H9 (cell line): ENCODE measurements around the gene HIPK4. TPM values are rescaled to one million over a fixed set of nuclear protein-coding genes. Genes with fewer than 3 reads are reported as not detected.

ENCODE experiments used
- DNase-seq: peaks from one replicate; pipeline ENCODE4 v3.0.0-alpha.2; 2017
- H2AFZ ChIP-seq: one replicate; pipeline ENCODE4 v1.6.1; 2013; ENCODE audit warnings: mild to moderate bottlenecking, low read length, control low read depth, moderate library complexity
- H2AK5ac ChIP-seq: 2 replicates; pipeline ENCODE4 v1.6.1; 2013; ENCODE audit warnings: low read length, control low read depth, mixed read lengths; ENCODE audit not compliant: insufficient read length
- H2BK120ac ChIP-seq: one replicate; pipeline ENCODE4 v1.6.1; 2013; ENCODE audit warnings: low read depth, mild to moderate bottlenecking, low read length, control low read depth, inconsistent platforms; ENCODE audit not compliant: poor library complexity, severe bottlenecking
- H2BK12ac ChIP-seq: 2 replicates; pipeline ENCODE4 v1.6.1; 2013; ENCODE audit warnings: low read length, control low read depth, mixed read lengths, low read depth; ENCODE audit not compliant: insufficient read length
- H2BK15ac ChIP-seq: 2 replicates; pipeline ENCODE4 v1.6.1; 2013; ENCODE audit warnings: low read depth, low read length, control low read depth
- H2BK20ac ChIP-seq: one replicate; pipeline ENCODE4 v1.6.1; 2013; ENCODE audit warnings: low read depth, mild to moderate bottlenecking, low read length, control low read depth, inconsistent platforms; ENCODE audit not compliant: poor library complexity, severe bottlenecking
- H2BK5ac ChIP-seq: 2 replicates; pipeline ENCODE4 v1.6.1; 2013; ENCODE audit warnings: low read length, control low read depth, mixed read lengths; ENCODE audit not compliant: insufficient read length
- H3K14ac ChIP-seq: 2 replicates; pipeline ENCODE4 v1.6.1; 2013; ENCODE audit warnings: low read length, control low read depth; ENCODE audit not compliant: insufficient read depth
- H3K18ac ChIP-seq: 2 replicates; pipeline ENCODE4 v1.6.1; 2013; ENCODE audit warnings: low read depth, mild to moderate bottlenecking, mixed read lengths, low read length, control low read depth; ENCODE audit not compliant: insufficient read length
- H3K23ac ChIP-seq: 2 replicates; pipeline ENCODE4 v1.6.1; 2013; ENCODE audit warnings: low read length, control low read depth, mixed read lengths, low read depth; ENCODE audit not compliant: insufficient read length
- H3K23me2 ChIP-seq: 2 replicates; pipeline ENCODE4 v1.6.1; 2013; ENCODE audit warnings: low read depth, mild to moderate bottlenecking, mixed read lengths, low read length, control low read depth; ENCODE audit not compliant: insufficient read length, poor library complexity, severe bottlenecking
- H3K27ac ChIP-seq: 2 replicates; pipeline ENCODE4 v1.5.1; 2013; ENCODE audit warnings: low read length, control low read depth, mixed read lengths, low read depth; ENCODE audit not compliant: insufficient read length
- H3K27me3 ChIP-seq: 2 replicates; pipeline ENCODE4 v1.6.1; 2013; ENCODE audit warnings: low read length, control low read depth, inconsistent platforms; ENCODE audit not compliant: insufficient read depth
- H3K4ac ChIP-seq: 2 replicates; pipeline ENCODE4 v1.6.1; 2013; ENCODE audit warnings: low read depth, mild to moderate bottlenecking, control low read depth, inconsistent platforms, low read length, moderate library complexity
- H3K4me1 ChIP-seq: 2 replicates; pipeline ENCODE4 v1.6.1; 2013; ENCODE audit warnings: low read length, control low read depth, inconsistent platforms; ENCODE audit not compliant: insufficient read depth
- H3K4me2 ChIP-seq: 2 replicates; pipeline ENCODE4 v1.6.1; 2013; ENCODE audit warnings: low read length, control low read depth, mixed read lengths; ENCODE audit not compliant: insufficient read length, insufficient read depth
- H3K56ac ChIP-seq: 2 replicates; pipeline ENCODE4 v1.6.1; 2013; ENCODE audit warnings: low read depth, mild to moderate bottlenecking, mixed read lengths, low read length, control low read depth; ENCODE audit not compliant: insufficient read length
- H3K79me1 ChIP-seq: 2 replicates; pipeline ENCODE4 v1.6.1; 2013; ENCODE audit warnings: low read depth, mild to moderate bottlenecking, moderate library complexity, low read length, control low read depth, inconsistent platforms; ENCODE audit not compliant: insufficient read depth, poor library complexity, severe bottlenecking
- H3K79me2 ChIP-seq: 2 replicates; pipeline ENCODE4 v1.6.1; 2013; ENCODE audit warnings: low read length, control low read depth, inconsistent platforms; ENCODE audit not compliant: insufficient read depth
- H3K9ac ChIP-seq: 2 replicates; pipeline ENCODE4 v1.6.1; 2013; ENCODE audit warnings: low read length, control low read depth, mixed read lengths; ENCODE audit not compliant: insufficient read length; ENCODE audit errors: extremely low read depth
- H3K9me3 ChIP-seq: one replicate; pipeline ENCODE4 v1.6.1; 2013; ENCODE audit warnings: low read depth, low read length, inconsistent platforms; ENCODE audit not compliant: control insufficient read depth
- H3T11ph ChIP-seq: one replicate; pipeline ENCODE4 v1.6.1; 2013; ENCODE audit warnings: mild to moderate bottlenecking, low read length, control low read depth, inconsistent platforms
- H4K20me1 ChIP-seq: one replicate; pipeline ENCODE4 v1.6.1; 2013; ENCODE audit not compliant: control insufficient read depth, insufficient read length, insufficient read depth
- H4K5ac ChIP-seq: 2 replicates; pipeline ENCODE4 v1.6.1; 2013; ENCODE audit warnings: low read depth, mild to moderate bottlenecking, mixed read lengths, low read length, control low read depth; ENCODE audit not compliant: insufficient read length
- H4K8ac ChIP-seq: replicated peaks from 2 replicates; pipeline ENCODE4 v1.6.1; 2013; ENCODE audit warnings: low read length, control low read depth, mixed read lengths, low read depth; ENCODE audit not compliant: insufficient read length
- H4K91ac ChIP-seq: 2 replicates; pipeline ENCODE4 v1.6.1; 2013; ENCODE audit warnings: low read depth, mild to moderate bottlenecking, moderate library complexity, mixed read lengths, low read length, control low read depth; ENCODE audit not compliant: insufficient read length
- H3K27ac Mint-ChIP-seq, 3 experiments: 2 replicates in 2 of 3; 3 replicates in 1 of 3; pipeline ENCODE4 v1.8.0; 2020 to 2021; ENCODE audit warnings: mixed read lengths in 3 of 3, mild to moderate bottlenecking in 1 of 3, moderate library complexity in 1 of 3
- H3K27me3 Mint-ChIP-seq: 2 replicates; pipeline ENCODE4 v1.8.0; 2021; ENCODE audit warnings: low read depth, mild to moderate bottlenecking, moderate library complexity, mixed read lengths
- H3K36me3 Mint-ChIP-seq, 3 experiments: 2 replicates in 2 of 3; 3 replicates in 1 of 3; pipeline ENCODE4 v1.8.0; 2020 to 2021; ENCODE audit warnings: low read depth in 3 of 3, mixed read lengths in 3 of 3; ENCODE audit not compliant: insufficient read depth in 1 of 3
- H3K4me1 Mint-ChIP-seq, 2 experiments: 2 replicates each; pipeline ENCODE4 v1.8.0; 2020; ENCODE audit warnings: mixed read lengths in 2 of 2
- H3K4me3 Mint-ChIP-seq, 2 experiments: 2 replicates in 1 of 2; 3 replicates in 1 of 2; pipeline ENCODE4 v1.8.0; 2020 to 2021; ENCODE audit warnings: mild to moderate bottlenecking in 2 of 2, mixed read lengths in 2 of 2, moderate library complexity in 1 of 2
- H3K9me3 Mint-ChIP-seq, 2 experiments: 2 replicates in 1 of 2; 3 replicates in 1 of 2; pipeline ENCODE4 v1.8.0; 2020; ENCODE audit warnings: mild to moderate bottlenecking in 2 of 2, mixed read lengths in 2 of 2, moderate library complexity in 1 of 2
- WGBS: extraction: QIAGEN DNeasy Blood & Tissue Kit; methylation state at CpG from one replicate; pipeline ENCODE4 v1.1.7; 2013; ENCODE audit warnings: missing lambda C conversion rate, low lambda C conversion rate, mixed read lengths; ENCODE audit not compliant: insufficient read length; ENCODE audit errors: extremely low coverage; 5-methylcytosine and 5-hydroxymethylcytosine counted together
- total RNA-seq: library from RNA; stranded (reverse); gene quantifications from 2 replicates; pipeline ENCODE4 v1.2.1, GENCODE V29; 2021
- TF ChIP-seq, protein P1 (sequence below): fragments of 200-600 bp; sonication (generic); conservative IDR thresholded peaks from 3 replicates; pipeline ENCODE4 v1.8.0; 2021; ENCODE audit warnings: antibody characterized with exemption, mild to moderate bottlenecking

HIPK4 gene
- total RNA-seq, 1 experiment from 2014 or later, result 0.15 TPM

GRCh38 chr19:40365010-40365409, 25.0 kb downstream of the HIPK4 start:
- no CpG with 5 or more reads among the region's 3 CpGs for WGBS
- H3K27ac Mint-ChIP-seq, result peak overlapping the region in 1 of 3 experiments; percentile 56; a peak in 3 of 7 replicates
- H2BK15ac ChIP-seq, result no peak overlapping the region

More at GRCh38 chr19:40365010-40365409, 25.0 kb downstream of the HIPK4 start:
- H3K56ac ChIP-seq, result no peak overlapping the region
- no peak overlapping the region for H2BK20ac ChIP-seq
- no peak overlapping the region for H2AFZ ChIP-seq
- H3K4me1 Mint-ChIP-seq, result peaks cover 18 to 27% of the 10 kb centered on the region in 2 experiments
- no peaks in the 10 kb centered on the region for H3K79me2 ChIP-seq
- H3K27me3 ChIP-seq, result no peaks in the 10 kb centered on the region
- peaks cover 7 to 26% (median 21%) of the 10 kb centered on the region in 3 experiments; a peak in 6 of 7 replicates for H3K36me3 Mint-ChIP-seq
- no peak overlapping the region for H3K4ac ChIP-seq
- H3K4me1 ChIP-seq, result no peaks in the 10 kb centered on the region
- no peak overlapping the region for H3T11ph ChIP-seq
- H3K23ac ChIP-seq, result no peak overlapping the region
- H4K20me1 ChIP-seq, result no peaks in the 10 kb centered on the region
- H2BK120ac ChIP-seq, result no peak overlapping the region
- H3K4me2 ChIP-seq, result peak overlapping the region; percentile 71
- peak overlapping the region; percentile 70 to 87 for H3K4me3 Mint-ChIP-seq
- no peak overlapping the region for H4K8ac ChIP-seq
- no peak overlapping the region for H2AK5ac ChIP-seq
- no peak overlapping the region for H3K14ac ChIP-seq
- no peaks in the 10 kb centered on the region for H3K9me3 Mint-ChIP-seq
- no peak overlapping the region for H3K18ac ChIP-seq
- no peaks in the 10 kb centered on the region; the same call in 1 of the 2 replicates for H3K27me3 Mint-ChIP-seq
- H3K79me1 ChIP-seq, result no peaks in the 10 kb centered on the region
- peaks cover 7% of the 10 kb centered on the region for H3K23me2 ChIP-seq
- H3K9me3 ChIP-seq, result no peaks in the 10 kb centered on the region
- no peak overlapping the region for H3K9ac ChIP-seq
- H4K5ac ChIP-seq, result no peak overlapping the region
- TF ChIP-seq, protein P1, sequence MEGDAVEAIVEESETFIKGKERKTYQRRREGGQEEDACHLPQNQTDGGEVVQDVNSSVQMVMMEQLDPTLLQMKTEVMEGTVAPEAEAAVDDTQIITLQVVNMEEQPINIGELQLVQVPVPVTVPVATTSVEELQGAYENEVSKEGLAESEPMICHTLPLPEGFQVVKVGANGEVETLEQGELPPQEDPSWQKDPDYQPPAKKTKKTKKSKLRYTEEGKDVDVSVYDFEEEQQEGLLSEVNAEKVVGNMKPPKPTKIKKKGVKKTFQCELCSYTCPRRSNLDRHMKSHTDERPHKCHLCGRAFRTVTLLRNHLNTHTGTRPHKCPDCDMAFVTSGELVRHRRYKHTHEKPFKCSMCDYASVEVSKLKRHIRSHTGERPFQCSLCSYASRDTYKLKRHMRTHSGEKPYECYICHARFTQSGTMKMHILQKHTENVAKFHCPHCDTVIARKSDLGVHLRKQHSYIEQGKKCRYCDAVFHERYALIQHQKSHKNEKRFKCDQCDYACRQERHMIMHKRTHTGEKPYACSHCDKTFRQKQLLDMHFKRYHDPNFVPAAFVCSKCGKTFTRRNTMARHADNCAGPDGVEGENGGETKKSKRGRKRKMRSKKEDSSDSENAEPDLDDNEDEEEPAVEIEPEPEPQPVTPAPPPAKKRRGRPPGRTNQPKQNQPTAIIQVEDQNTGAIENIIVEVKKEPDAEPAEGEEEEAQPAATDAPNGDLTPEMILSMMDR, result no peak
- H3K27ac ChIP-seq, result no peak overlapping the region
- no peak overlapping the region for H2BK5ac ChIP-seq
- no peak for DNase-seq
- no peak overlapping the region for H2BK12ac ChIP-seq
- no peak overlapping the region for H4K91ac ChIP-seq
